Spleen (tissue), 7 donors: Measurements from ENCODE around the gene TMEM63B.

Experiments used
- CTCF ChIP-seq, 11 experiments: fragments of 200-600 bp in 7 of 11; fragments of 450-650 bp in 4 of 11; sonication (generic) in 4 of 11; IDR thresholded peaks in 8 of 11; conservative IDR thresholded peaks in 3 of 11; 1 replicate in 7 of 11; 2 replicates in 4 of 11; pipeline versions ENCODE4 v1.4.0 to v1.8.0; 2016 to 2021; ENCODE audit warnings: antibody characterized with exemption in 11 of 11, inconsistent platforms in 4 of 11, mild to moderate bottlenecking in 1 of 11
- POLR2A ChIP-seq, 3 donors: fragments of 450-650 bp; IDR thresholded peaks; one replicate each; pipeline ENCODE4 v1.5.1; 2017; ENCODE audit warnings: antibody characterized with exemption in 3 of 3, mild to moderate bottlenecking in 1 of 3
- donor health status: DM: no; HTN: no; CAD: no; lungs with moderate emphysema.
- donor health status: DM: no; HTN: no; CAD: no.
- donor health status: DM: no; HTN: no; CAD: no.

DNA sequence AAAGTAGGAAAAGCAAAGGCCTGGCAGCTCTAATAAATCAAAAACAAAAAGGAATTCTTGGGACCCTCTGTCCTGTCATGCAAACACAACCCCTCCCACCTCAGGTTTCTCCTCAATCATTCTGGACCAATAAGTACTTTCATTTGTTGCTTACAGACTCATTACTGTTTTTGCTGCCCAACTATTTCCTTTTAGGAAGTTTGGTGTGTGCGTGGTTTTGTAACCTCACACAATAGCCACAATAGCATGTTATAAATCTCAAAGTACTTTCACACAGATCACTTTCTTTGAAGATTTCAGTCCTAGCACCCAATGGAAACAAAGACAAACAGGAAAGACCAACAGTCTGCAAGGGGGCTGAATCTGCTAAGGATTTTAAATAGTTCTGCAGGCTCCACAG, 4.6 kb upstream of the TMEM63B start:
- TF ChIP-seq POLR2A (IDR thresholded peaks at IDR 0.05) (no peak), CTCF (IDR thresholded peaks at IDR 0.05 in 8 of 11, conservative IDR thresholded peaks at IDR 0.05 in 3 of 11) (no peak)
